Heart left ventricle (tissue), 16 donors: Measurements from ENCODE around the gene EXD3. TPM values are rescaled to one million over a fixed set of nuclear protein-coding genes. Genes with fewer than 3 reads are reported as not detected.
A peak's percentile ranks its signal among the peaks of the same experiment; 100 is the strongest.

Source experiments
- ATAC-seq, 4 donors: fragments of 200-7000 bp; cut with Tn5 transposase; one replicate each; pipeline ENCODE4 v1.9.1; 2020 to 2022; ENCODE audit warnings: moderate library complexity in 4 of 4, mild to moderate bottlenecking in 3 of 4, moderate number of reproducible peaks in 1 of 4
- DNase-seq, 5 donors: peaks; one replicate each; pipeline ENCODE4 v3.0.0-alpha.2; 2020
- H3K27ac ChIP-seq, 12 donors: fragments of 200-600 bp; sonication (generic) in 4 of 12; one replicate each; pipeline versions ENCODE4 v1.5.0 to v1.8.0; 2016 to 2022; ENCODE audit warnings: mild to moderate bottlenecking in 2 of 12
- H3K27me3 ChIP-seq, 9 donors: fragments of 200-600 bp; sonication (generic) in 2 of 9; one replicate each; pipeline versions ENCODE4 v1.5.1 to v1.8.0; 2016 to 2022; ENCODE audit warnings: mild to moderate bottlenecking in 3 of 9
- H3K36me3 ChIP-seq, 9 donors: fragments of 200-600 bp; sonication (generic) in 2 of 9; one replicate each; pipeline versions ENCODE4 v1.5.0 to v1.8.0; 2018 to 2022; ENCODE audit warnings: mild to moderate bottlenecking in 2 of 9
- H3K4me1 ChIP-seq, 12 donors: fragments of 200-600 bp; sonication (generic) in 4 of 12; one replicate each; pipeline versions ENCODE4 v1.5.0 to v1.8.0; 2016 to 2022; ENCODE audit warnings: mild to moderate bottlenecking in 3 of 12
- H3K4me3 ChIP-seq, 12 donors: fragments of 200-600 bp; sonication (generic) in 4 of 12; one replicate each; pipeline versions ENCODE4 v1.5.0 to v1.8.0; 2017 to 2022; ENCODE audit warnings: mild to moderate bottlenecking in 9 of 12, moderate library complexity in 4 of 12
- H3K9me3 ChIP-seq, 12 donors: fragments of 200-600 bp; sonication (generic) in 4 of 12; one replicate each; pipeline versions ENCODE4 v1.5.0 to v1.8.0; 2016 to 2022; ENCODE audit warnings: mild to moderate bottlenecking in 1 of 12
- POLR2A ChIP-seq, 2 donors: fragments of 450-650 bp; IDR thresholded peaks; one replicate each; pipeline ENCODE4 v1.6.1; 2017; ENCODE audit warnings: antibody characterized with exemption in 2 of 2, mild to moderate bottlenecking in 2 of 2, moderate library complexity in 2 of 2
- WGBS, 4 donors: extraction: QIAGEN DNeasy Blood & Tissue Kit in 2 of 4; methylation state at CpG; one replicate each; pipeline versions ENCODE4 v1.1.5 to v1.1.7; 2013 to 2018; 5-methylcytosine and 5-hydroxymethylcytosine counted together
- intact Hi-C, 10 donors: fragments of 100-400 bp; cut with DNase I; formaldehyde crosslinking; loops; one replicate each; pipeline versions ENCODE4 v1.11.1 to v1.14.2; 2022
- polyA plus RNA-seq, 2 donors: library from polyadenylated mRNA; stranded (reverse); fragments of 200-250 nt; gene quantifications; one replicate each; pipeline ENCODE4 v1.2.3, GENCODE V29; 2013
- total RNA-seq, 9 donors: library from RNA; depleted of rRNA in 2 of 9; stranded (reverse); fragments of >200 nt in 2 of 9; fragmentation: NEBNext Ultra II Directional in 3 of 9; extraction: Animal tissue kit (Norgen Biotek cat#: 25700) in 3 of 9; gene quantifications; one replicate each; pipeline versions ENCODE4 v1.1.0 to v1.2.4, GENCODE V29; 2016 to 2023
- TF ChIP-seq, protein P1 (sequence below), 12 donors: fragments of 200-600 bp; sonication (generic) in 4 of 12; IDR thresholded peaks; one replicate each; pipeline versions ENCODE4 v1.5.0 to v1.8.0; 2018 to 2022; ENCODE audit warnings: antibody characterized with exemption in 12 of 12, mild to moderate bottlenecking in 5 of 12
- donor health status: ischemic (EF 13 %, LVEDD 7.1; RV severe dilation, severe dysfunction).
- donor health status: healthy with polysubstance abuse.
- donor health status: DM: no; HTN: yes; CAD: no.
- donor health status: DM: no; HTN: no; CAD: no.
- donor health status: ischemic (EF 25% LVEDD 6.9; RV normal size, moderate dysfunction).
- donor health status: ischemic (EF 25% LVEDD 5.7; RV mildly dilated, moderate dysfunction).
- donor health status: healthy.
- donor health status: DM: yes; HTN: yes; CAD: no.
- donor health status: ischemic (EF 35%, LVEDD 5.7; RV mildly dilated, moderate dysfunction).
- donor health status: nonischemic (EF 11% LVEDD 7.7; RV severe dilation, severe dysfunction).
- donor health status: DM: yes; HTN: yes; CAD: no.
- donor health status: PGD.
- donor health status: ischemic (EF 29% LVEDD 5.4; RV normal size, mild dysfunction).
- donor health status: nonischemic (EF 23%, LVEDD 6.1; RV moderate dilation, normal function).

Gene EXD3
- total and polyA plus RNA-seq, 11 donors = 4.1 to 15.2 (median 8.6) TPM

DNA sequence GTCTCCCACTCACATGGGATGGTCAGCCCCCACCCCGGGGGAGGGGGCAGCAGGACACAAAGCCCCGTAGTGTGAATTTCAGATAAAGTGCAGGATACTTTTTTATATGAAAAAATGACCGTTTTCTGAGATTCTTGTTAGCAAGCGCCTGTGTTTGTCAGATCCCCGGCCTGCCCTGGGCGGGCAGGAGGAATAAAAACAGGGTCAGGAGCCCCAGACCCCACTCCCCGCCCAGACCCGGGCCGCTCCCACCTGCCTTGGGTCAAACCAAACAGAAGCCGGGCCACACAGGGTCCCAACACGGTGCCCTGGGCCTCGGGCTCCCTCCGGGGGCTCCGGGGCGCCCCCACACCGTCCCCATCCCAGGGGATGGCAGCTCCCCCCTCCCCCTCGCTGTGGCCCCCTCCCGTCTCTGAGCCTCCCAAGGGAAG, 107.4 kb downstream of the EXD3 start:
- WGBS, 4 donors = 30 to 33% (median 32%) methylated on average over 14 to 18 of the region's 18 CpGs
- no peaks in the 10 kb centered on the region for H3K36me3 ChIP-seq
- peaks cover 3 to 72% (median 38%) of the 10 kb centered on the region in 12 donors for H3K4me1 ChIP-seq
- H3K27ac ChIP-seq = peak overlapping the region; percentile 11 to 97 (median 74)
- ATAC-seq (no peak), DNase-seq (peak in 1 of 5 donors; percentile 58)
- no peaks in the 10 kb centered on the region for H3K9me3 ChIP-seq
- TF ChIP-seq, protein P1, sequence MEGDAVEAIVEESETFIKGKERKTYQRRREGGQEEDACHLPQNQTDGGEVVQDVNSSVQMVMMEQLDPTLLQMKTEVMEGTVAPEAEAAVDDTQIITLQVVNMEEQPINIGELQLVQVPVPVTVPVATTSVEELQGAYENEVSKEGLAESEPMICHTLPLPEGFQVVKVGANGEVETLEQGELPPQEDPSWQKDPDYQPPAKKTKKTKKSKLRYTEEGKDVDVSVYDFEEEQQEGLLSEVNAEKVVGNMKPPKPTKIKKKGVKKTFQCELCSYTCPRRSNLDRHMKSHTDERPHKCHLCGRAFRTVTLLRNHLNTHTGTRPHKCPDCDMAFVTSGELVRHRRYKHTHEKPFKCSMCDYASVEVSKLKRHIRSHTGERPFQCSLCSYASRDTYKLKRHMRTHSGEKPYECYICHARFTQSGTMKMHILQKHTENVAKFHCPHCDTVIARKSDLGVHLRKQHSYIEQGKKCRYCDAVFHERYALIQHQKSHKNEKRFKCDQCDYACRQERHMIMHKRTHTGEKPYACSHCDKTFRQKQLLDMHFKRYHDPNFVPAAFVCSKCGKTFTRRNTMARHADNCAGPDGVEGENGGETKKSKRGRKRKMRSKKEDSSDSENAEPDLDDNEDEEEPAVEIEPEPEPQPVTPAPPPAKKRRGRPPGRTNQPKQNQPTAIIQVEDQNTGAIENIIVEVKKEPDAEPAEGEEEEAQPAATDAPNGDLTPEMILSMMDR (IDR thresholded peaks at IDR 0.05) = no peak
- TF ChIP-seq POLR2A (IDR thresholded peaks at IDR 0.05) = no peak
- peak overlapping the region in 10 of 12 donors; percentile 10 to 53 (median 49) for H3K4me3 ChIP-seq
- intact Hi-C loops = loop anchor here in 1 of 10 donors (5.0 kb wide), 1 partner anchor 77 kb away; no protein-coding TSS in a partner anchor
- H3K27me3 ChIP-seq = peaks cover 0 to 21% (median 6%) of the 10 kb centered on the region in 9 donors

DNA sequence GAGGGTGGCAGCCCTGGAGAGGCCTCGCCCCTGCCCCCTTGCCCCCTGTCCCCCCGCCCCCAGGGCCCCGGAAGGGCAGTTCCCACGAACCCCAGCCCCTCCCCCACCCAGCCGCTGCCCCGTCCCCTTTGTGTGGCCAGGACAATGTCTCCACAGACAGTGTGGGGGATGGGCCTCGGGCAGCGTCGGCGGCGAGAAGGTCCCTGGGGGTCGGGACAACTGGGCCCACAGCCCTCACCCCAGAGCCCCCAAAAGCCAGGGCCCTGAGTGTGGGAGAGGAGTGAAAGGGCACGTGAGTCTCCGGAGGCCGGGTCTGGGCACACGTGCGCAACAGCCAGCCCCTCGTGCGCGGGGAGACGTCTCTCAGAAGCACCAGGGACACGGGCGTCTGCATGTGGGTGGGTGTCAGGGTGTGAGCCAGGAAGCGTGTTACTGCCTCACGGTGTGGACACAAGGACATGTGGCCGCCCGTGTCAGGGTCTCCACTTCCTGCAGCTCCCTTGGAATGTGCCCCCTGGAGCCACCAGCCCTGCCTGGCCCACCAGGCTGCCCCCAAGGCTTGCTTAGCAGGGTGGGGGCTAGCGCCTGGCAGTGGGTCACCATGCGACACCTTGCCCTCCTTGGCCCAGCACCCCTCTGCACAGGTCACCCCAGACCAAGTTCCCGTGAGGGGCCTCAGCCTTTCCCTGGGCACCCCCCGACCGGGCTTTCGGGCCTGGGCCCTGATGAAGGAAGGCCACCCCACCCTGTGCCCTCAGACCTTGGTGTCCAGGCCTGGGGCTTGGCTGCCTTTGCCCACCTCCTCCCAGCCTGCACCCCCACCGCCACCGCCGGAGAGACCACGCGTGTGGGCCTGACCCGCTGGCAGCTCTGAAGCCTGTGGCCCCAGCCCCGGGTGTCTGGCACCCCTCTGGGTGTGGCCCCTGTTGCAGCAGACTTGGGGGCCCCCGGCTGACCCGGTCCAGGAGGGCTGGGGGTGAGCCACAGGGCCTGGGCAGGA, 108.1 kb downstream of the EXD3 start:
- Histone ChIP-seq H3K4me1 (peaks cover 3 to 64% (median 31%) of the 10 kb centered on the region in 12 donors), H3K36me3 (no peaks in the 10 kb centered on the region), H3K27me3 (peaks cover 0 to 21% (median 6%) of the 10 kb centered on the region in 9 donors), H3K4me3 (no peak overlapping the region), H3K27ac (peak overlapping the region; percentile 11 to 97 (median 74)), H3K9me3 (no peaks in the 10 kb centered on the region)
- intact Hi-C loops = loop anchor here in 1 of 10 donors (5.0 kb wide), 1 partner anchor 77 kb away; no protein-coding TSS in a partner anchor
- TF ChIP-seq, protein P1 (IDR thresholded peaks at IDR 0.05) = no peak
- no peak for TF ChIP-seq POLR2A (IDR thresholded peaks at IDR 0.05)
- WGBS, 4 donors = 67 to 77% (median 70%) methylated on average over 9 to 42 of the region's 42 CpGs
- peak; percentile 35 to 67 (median 39) for DNase-seq
- no peak for ATAC-seq

DNA sequence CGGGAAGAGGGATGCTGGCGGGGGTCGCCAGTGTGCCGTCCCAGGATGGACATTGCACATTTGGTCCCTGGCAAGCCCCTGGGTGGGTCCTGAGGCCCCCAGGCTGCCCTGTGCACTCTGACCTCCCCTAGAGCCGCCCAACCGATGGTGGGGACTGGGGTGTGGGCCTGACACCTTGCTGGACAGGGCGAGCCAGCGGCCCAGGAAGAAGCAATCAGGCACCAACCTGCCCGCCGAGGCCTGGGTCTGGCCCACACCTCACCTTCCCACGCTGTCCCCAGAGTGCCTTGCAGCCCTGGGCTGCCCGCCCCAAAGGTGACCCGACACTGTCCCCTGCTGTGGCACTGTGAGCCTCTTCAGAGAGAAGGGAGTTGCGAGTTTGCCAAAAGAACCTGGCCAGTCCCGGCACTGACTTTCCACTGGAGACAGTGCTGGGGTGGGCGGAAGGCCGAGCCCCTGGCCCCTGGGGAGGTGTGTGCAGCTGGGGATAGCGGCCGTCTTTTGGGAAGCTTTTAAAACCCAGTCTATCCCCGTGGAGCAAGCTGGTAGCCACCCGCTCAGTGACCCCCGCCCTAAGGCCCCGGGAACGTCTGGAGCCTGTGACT, 108.9 kb downstream of the EXD3 start:
- Histone ChIP-seq H3K9me3 (no peaks in the 10 kb centered on the region), H3K4me3 (no peak overlapping the region), H3K36me3 (no peaks in the 10 kb centered on the region), H3K27ac (peak overlapping the region in 8 of 12 donors; percentile 39 to 97 (median 82)), H3K27me3 (peaks cover 0 to 21% (median 6%) of the 10 kb centered on the region in 9 donors), H3K4me1 (peaks cover 3 to 56% (median 25%) of the 10 kb centered on the region in 12 donors)
- intact Hi-C loops = no loop called here
- DNase-seq = peak in 3 of 5 donors; percentile 30 to 39 (median 35)
- TF ChIP-seq POLR2A (IDR thresholded peaks at IDR 0.05) = no peak
- TF ChIP-seq, protein P1 (IDR thresholded peaks at IDR 0.05) = no peak
- ATAC-seq = no peak
- 54 to 82% (median 79%) methylated on average over 15 to 24 of the region's 24 CpGs for WGBS, 4 donors
